Heart right ventricle (tissue), 16 donors: ENCODE measurements around the gene C3orf52. TPM values are rescaled to one million over a fixed set of nuclear protein-coding genes. Genes with fewer than 3 reads are reported as not detected.
A peak's percentile ranks its signal among the peaks of the same experiment; 100 is the strongest.

Experiments used
- ATAC-seq, 8 donors: fragments of 200-7000 bp; cut with Tn5 transposase; one replicate each; pipeline ENCODE4 v1.9.1; 2020; ENCODE audit warnings: mild to moderate bottlenecking in 8 of 8, moderate library complexity in 8 of 8, moderate number of reproducible peaks in 1 of 8
- DNase-seq, 2 donors: peaks; one replicate each; pipeline ENCODE4 v3.0.0-alpha.2; 2020
- H3K27ac ChIP-seq, 10 donors: fragments of 200-600 bp; sonication (generic) in 2 of 10; one replicate each; pipeline versions ENCODE4 v1.5.0 to v1.8.0; 2020 to 2022; ENCODE audit warnings: mild to moderate bottlenecking in 3 of 10
- H3K27me3 ChIP-seq, 7 donors: fragments of 200-600 bp; one replicate each; pipeline ENCODE4 v1.8.0; 2021 to 2022; ENCODE audit warnings: mild to moderate bottlenecking in 2 of 7
- H3K36me3 ChIP-seq, 9 donors: fragments of 200-600 bp; sonication (generic) in 1 of 9; one replicate each; pipeline versions ENCODE4 v1.5.0 to v1.8.0; 2020 to 2022; ENCODE audit warnings: mild to moderate bottlenecking in 2 of 9
- H3K4me1 ChIP-seq, 9 donors: fragments of 200-600 bp; sonication (generic) in 1 of 9; one replicate each; pipeline versions ENCODE4 v1.5.0 to v1.8.0; 2020 to 2022; ENCODE audit warnings: mild to moderate bottlenecking in 4 of 9
- H3K4me3 ChIP-seq, 10 donors: fragments of 200-600 bp; sonication (generic) in 2 of 10; one replicate each; pipeline versions ENCODE4 v1.5.0 to v1.8.0; 2020 to 2022; ENCODE audit warnings: mild to moderate bottlenecking in 7 of 10, moderate library complexity in 2 of 10
- H3K9me3 ChIP-seq, 11 donors: fragments of 200-600 bp in 10 of 11; sonication (generic) in 2 of 11; one replicate each; pipeline versions ENCODE4 v1.5.0 to v1.8.0; 2013 to 2022; ENCODE audit warnings: mild to moderate bottlenecking in 2 of 11, control low read depth in 1 of 11, moderate library complexity in 1 of 11
- WGBS, 2 donors: extraction: QIAGEN DNeasy Blood & Tissue Kit; methylation state at CpG; one replicate each; pipeline ENCODE4 v1.1.7; 2013; ENCODE audit warnings: inconsistent platforms in 1 of 2; 5-methylcytosine and 5-hydroxymethylcytosine counted together
- intact Hi-C, 10 donors: fragments of 100-400 bp; cut with DNase I; formaldehyde crosslinking; loops; one replicate each; pipeline versions ENCODE4 v1.11.1 to v1.14.2; 2022
- polyA plus RNA-seq, 2 donors: library from polyadenylated mRNA; stranded (reverse); fragments of 200-250 nt; gene quantifications; one replicate each; pipeline ENCODE4 v1.2.3, GENCODE V29; 2013
- total RNA-seq, 10 donors: library from RNA; stranded (reverse); fragmentation: NEBNext Ultra II Directional in 3 of 10; extraction: Animal tissue kit (Norgen Biotek cat#: 25700) in 3 of 10; gene quantifications; one replicate each; pipeline versions ENCODE4 v1.2.1 to v1.2.4, GENCODE V29; 2021 to 2023
- TF ChIP-seq, protein P1 (sequence below), 9 donors: fragments of 200-600 bp; sonication (generic) in 2 of 9; IDR thresholded peaks; one replicate each; pipeline versions ENCODE4 v1.5.0 to v1.8.0; 2021 to 2022; ENCODE audit warnings: antibody characterized with exemption in 9 of 9, mild to moderate bottlenecking in 5 of 9, moderate library complexity in 1 of 9
- donor health status: Arrhythmogenic right ventricular cardiomyopathy.
- donor health status: ischemic (EF 13 %, LVEDD 7.1; RV severe dilation, severe dysfunction).
- donor health status: healthy with polysubstance abuse.
- donor health status: DM: no; HTN: yes; CAD: no.
- donor health status: DM: no; HTN: no; CAD: no.
- donor health status: ischemic (EF 25% LVEDD 6.9; RV normal size, moderate dysfunction).
- donor health status: ischemic (EF 25% LVEDD 5.7; RV mildly dilated, moderate dysfunction).
- donor health status: healthy.
- donor health status: DM: yes; HTN: yes; CAD: no.
- donor health status: Ischemic cardiomyopathy.
- donor health status: ischemic (EF 35%, LVEDD 5.7; RV mildly dilated, moderate dysfunction).
- donor health status: nonischemic (EF 11% LVEDD 7.7; RV severe dilation, severe dysfunction).
- donor health status: DM: yes; HTN: yes; CAD: no.
- donor health status: PGD.
- donor health status: ischemic (EF 29% LVEDD 5.4; RV normal size, mild dysfunction).
- donor health status: nonischemic (EF 23%, LVEDD 6.1; RV moderate dilation, normal function).

C3orf52 gene
- total and polyA plus RNA-seq, 12 donors, result 3.1 to 9.8 (median 5.0) TPM

DNA sequence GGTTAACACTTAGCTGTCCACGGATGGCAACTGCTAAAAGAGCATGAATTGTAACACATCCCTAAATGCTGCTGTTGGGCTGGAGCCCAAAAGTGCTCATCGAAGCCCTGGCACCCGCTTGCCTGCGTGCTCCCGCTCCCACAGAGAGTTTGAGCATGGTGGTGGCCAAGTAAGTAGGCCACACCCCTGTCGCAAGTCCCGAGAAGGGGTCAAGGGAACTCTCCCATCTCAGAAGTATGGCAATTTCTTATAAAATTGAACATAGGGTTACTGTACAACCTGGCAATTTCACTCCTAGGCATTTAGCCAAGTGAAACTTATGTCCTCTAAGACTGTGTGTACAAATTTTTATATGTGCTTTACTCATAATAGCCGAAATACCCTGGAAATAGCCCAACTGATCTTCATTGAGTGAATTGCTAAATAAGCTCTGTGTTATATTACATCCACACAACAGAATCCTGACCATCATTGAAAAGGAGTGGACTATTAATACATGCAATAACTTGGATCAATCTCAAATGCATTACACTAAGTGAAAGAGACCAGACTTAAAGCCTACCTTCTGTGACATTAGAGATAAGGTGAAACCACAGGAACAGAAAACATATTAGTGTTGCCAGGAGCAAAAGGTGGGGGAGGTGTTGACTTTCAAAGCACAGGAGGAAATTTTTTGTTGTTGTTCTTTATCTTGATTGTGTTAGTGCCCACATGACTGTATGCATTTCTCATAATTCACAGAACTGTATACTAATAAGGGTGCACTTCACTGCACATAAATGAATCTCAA lies 48.3 kb downstream of the C3orf52 start:
- WGBS, 2 donors, result 72 to 74% methylated on average over 8 of the region's 8 CpGs
- H3K4me1 ChIP-seq, result peaks cover 0 to 45% (median 0%) of the 10 kb centered on the region in 9 donors
- TF ChIP-seq, protein P1, sequence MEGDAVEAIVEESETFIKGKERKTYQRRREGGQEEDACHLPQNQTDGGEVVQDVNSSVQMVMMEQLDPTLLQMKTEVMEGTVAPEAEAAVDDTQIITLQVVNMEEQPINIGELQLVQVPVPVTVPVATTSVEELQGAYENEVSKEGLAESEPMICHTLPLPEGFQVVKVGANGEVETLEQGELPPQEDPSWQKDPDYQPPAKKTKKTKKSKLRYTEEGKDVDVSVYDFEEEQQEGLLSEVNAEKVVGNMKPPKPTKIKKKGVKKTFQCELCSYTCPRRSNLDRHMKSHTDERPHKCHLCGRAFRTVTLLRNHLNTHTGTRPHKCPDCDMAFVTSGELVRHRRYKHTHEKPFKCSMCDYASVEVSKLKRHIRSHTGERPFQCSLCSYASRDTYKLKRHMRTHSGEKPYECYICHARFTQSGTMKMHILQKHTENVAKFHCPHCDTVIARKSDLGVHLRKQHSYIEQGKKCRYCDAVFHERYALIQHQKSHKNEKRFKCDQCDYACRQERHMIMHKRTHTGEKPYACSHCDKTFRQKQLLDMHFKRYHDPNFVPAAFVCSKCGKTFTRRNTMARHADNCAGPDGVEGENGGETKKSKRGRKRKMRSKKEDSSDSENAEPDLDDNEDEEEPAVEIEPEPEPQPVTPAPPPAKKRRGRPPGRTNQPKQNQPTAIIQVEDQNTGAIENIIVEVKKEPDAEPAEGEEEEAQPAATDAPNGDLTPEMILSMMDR (IDR thresholded peaks at IDR 0.05), result no peak
- H3K9me3 ChIP-seq, result no peaks in the 10 kb centered on the region
- no peaks in the 10 kb centered on the region for H3K27me3 ChIP-seq
- intact Hi-C loops, result loop anchor here in 3 of 10 donors (5.0 to 10.0 kb wide), 2 partner anchors 383 to 390 kb away; no protein-coding TSS in a partner anchor
- ATAC-seq (peak in 1 of 8 donors; percentile 33), DNase-seq (no peak)
- H3K27ac ChIP-seq, result no peak overlapping the region
- H3K4me3 ChIP-seq, result no peak overlapping the region
- H3K36me3 ChIP-seq, result peaks cover 0 to 6% (median 0%) of the 10 kb centered on the region in 9 donors

DNA sequence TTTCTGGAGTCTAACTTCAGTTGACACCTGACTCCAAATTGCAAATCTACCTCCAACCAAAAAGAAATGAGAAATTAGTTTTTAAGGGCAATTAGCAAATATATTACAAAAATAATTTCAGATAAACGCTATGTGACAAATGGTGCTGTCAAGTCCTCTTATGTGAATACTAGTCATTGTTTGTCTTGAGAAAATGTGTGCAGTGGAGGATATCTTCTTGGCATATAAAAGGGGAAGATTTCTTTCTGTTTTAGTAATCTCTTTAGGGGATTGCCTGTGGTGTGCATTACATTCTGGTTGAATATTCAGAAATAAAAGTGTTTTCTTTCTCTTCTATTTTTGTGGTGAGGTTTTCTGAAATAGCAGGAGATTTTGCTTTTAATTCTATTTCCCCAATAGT lies 49.9 kb downstream of the C3orf52 start:
- intact Hi-C loops, result loop anchor here in 3 of 10 donors (5.0 to 10.0 kb wide), 2 partner anchors 381 to 389 kb away; no protein-coding TSS in a partner anchor
- peaks cover 0 to 43% (median 0%) of the 10 kb centered on the region in 9 donors for H3K4me1 ChIP-seq
- WGBS, 2 donors, result 63 to 78% methylated on average over 1 of the region's 1 CpG

GRCh38 chr3:112136959-112137693 lies 50.9 kb downstream of the C3orf52 start:
- Histone ChIP-seq H3K4me3 (no peak overlapping the region), H3K4me1 (peaks cover 0 to 41% (median 0%) of the 10 kb centered on the region in 9 donors), H3K9me3 (no peaks in the 10 kb centered on the region), H3K36me3 (no peaks in the 10 kb centered on the region), H3K27ac (no peak overlapping the region), H3K27me3 (no peaks in the 10 kb centered on the region)
- ATAC-seq (peak in 6 of 8 donors; percentile 35 to 57 (median 42)), DNase-seq (no peak)
- intact Hi-C loops, result loop anchor here in 3 of 10 donors (5.0 to 10.0 kb wide), 2 partner anchors 380 to 388 kb away; no protein-coding TSS in a partner anchor
- 38 to 39% methylated on average over 5 of the region's 5 CpGs for WGBS, 2 donors
- TF ChIP-seq, protein P1 (IDR thresholded peaks at IDR 0.05), result peak; percentile 5 to 63 (median 56)

More for the DNA sequence above, 49.9 kb downstream of the C3orf52 start:
- no peak overlapping the region for H3K4me3 ChIP-seq
- no peaks in the 10 kb centered on the region for H3K27me3 ChIP-seq
- ATAC-seq, result no peak
- H3K36me3 ChIP-seq, result peaks cover 0 to under 1% (median 0%) of the 10 kb centered on the region in 9 donors
- DNase-seq, result no peak
- TF ChIP-seq, protein P1 (IDR thresholded peaks at IDR 0.05), result no peak
- no peak overlapping the region for H3K27ac ChIP-seq
- H3K9me3 ChIP-seq, result no peaks in the 10 kb centered on the region

DNA sequence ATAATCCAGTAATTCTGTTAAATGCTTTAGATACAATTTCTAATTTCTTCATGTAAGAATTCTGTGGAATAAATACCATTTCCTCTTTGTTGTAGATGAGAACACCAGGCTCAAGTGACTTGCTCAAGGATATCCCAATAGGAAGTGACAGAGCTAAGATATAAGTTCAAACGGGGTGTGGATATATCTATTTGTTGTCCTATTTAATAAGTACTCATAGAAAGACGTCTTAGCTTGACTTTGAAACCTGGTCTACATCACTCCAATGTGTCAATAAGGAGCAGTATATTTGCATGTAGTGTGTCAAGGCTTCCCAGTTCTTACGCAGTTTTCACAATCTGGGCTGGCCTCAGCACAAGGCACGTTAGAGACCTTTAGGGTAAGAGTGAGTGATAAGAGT lies 51.6 kb downstream of the C3orf52 start:
- ATAC-seq (no peak), DNase-seq (no peak)
- Histone ChIP-seq H3K4me1 (peaks cover 0 to 34% (median 0%) of the 10 kb centered on the region in 9 donors), H3K9me3 (peaks cover 0 to under 1% (median 0%) of the 10 kb centered on the region in 11 donors), H3K27ac (no peak overlapping the region), H3K27me3 (no peaks in the 10 kb centered on the region), H3K36me3 (no peaks in the 10 kb centered on the region), H3K4me3 (no peak overlapping the region)
- TF ChIP-seq, protein P1 (IDR thresholded peaks at IDR 0.05), result no peak
- intact Hi-C loops, result loop anchor here in 3 of 10 donors (5.0 to 10.0 kb wide), 2 partner anchors 380 to 387 kb away; no protein-coding TSS in a partner anchor
- 42 to 45% methylated on average over 4 of the region's 4 CpGs for WGBS, 2 donors
